SK-N-SH (cell line): Measurements from ENCODE around the gene CCDC126. TPM values are rescaled to one million over a fixed set of nuclear protein-coding genes. Genes with fewer than 3 reads are reported as not detected.

ENCODE experiments used
- CTCF ChIA-PET: fragments of 300-600, 350-600 bp; formaldehyde crosslinking; extraction: SDS; loops from one replicate; lab custom pipeline; 2021; lab: Yijun Ruan, JAX
- POLR2A ChIA-PET: fragments of 350-600 bp; sonication (Branson Sonifier 250); formaldehyde crosslinking; extraction: SDS; loops from one replicate; lab custom pipeline; 2020; ENCODE audit warnings: antibody characterized with exemption, inconsistent platforms; lab: Yijun Ruan, JAX
- DNase-seq: peaks from one replicate; pipeline ENCODE4 v3.0.0; 2012
- H2AFZ ChIP-seq: fragments of 200-600 bp; sonication (generic); 2 replicates; pipeline ENCODE4 v1.8.1; 2016; ENCODE audit warnings: antibody characterized with exemption, mild to moderate bottlenecking, low read depth
- H3F3A ChIP-seq: fragments of 200-600 bp; sonication (generic); replicated peaks from 2 replicates; pipeline ENCODE3; 2016; ENCODE audit warnings: antibody characterized with exemption, mild to moderate bottlenecking; ENCODE audit not compliant: insufficient read depth
- H3K27ac ChIP-seq, 2 experiments: fragments of 200-500 bp in 1 of 2; fragments of 200-600 bp in 1 of 2; sonication (Bioruptor generic) in 1 of 2; sonication (generic), shearing (Covaris generic) in 1 of 2; 2 replicates each; pipeline versions ENCODE4 v1.5.1 to v1.6.1; 2014 to 2016; ENCODE audit warnings: low read depth in 2 of 2, inconsistent platforms in 1 of 2, low read length in 1 of 2, mild to moderate bottlenecking in 1 of 2, mixed read lengths in 1 of 2
- H3K27me3 ChIP-seq: fragments of 200-600 bp; sonication (generic), shearing (Covaris generic); 2 replicates; pipeline ENCODE4 v1.6.1; 2016; ENCODE audit warnings: mixed run types; ENCODE audit not compliant: insufficient read depth
- H3K36me3 ChIP-seq, 2 experiments: fragments of 200-500 bp in 1 of 2; fragments of 200-600 bp in 1 of 2; sonication (Bioruptor generic) in 1 of 2; sonication (generic) in 1 of 2; replicated peaks in 1 of 2; 2 replicates each; pipeline versions ENCODE3 to v1.5.1; 2014 to 2016; ENCODE audit warnings: low read length in 1 of 2, mild to moderate bottlenecking in 1 of 2; ENCODE audit not compliant: insufficient read depth in 2 of 2, control insufficient read depth in 1 of 2
- H3K4me1 ChIP-seq, 2 experiments: fragments of 200-500 bp in 1 of 2; fragments of 200-600 bp in 1 of 2; sonication (Bioruptor generic) in 1 of 2; sonication (generic), shearing (Covaris generic) in 1 of 2; 2 replicates each; pipeline versions ENCODE4 v1.5.1 to v1.6.1; 2014 to 2016; ENCODE audit warnings: low read depth in 1 of 2, low read length in 1 of 2, mixed run types in 1 of 2; ENCODE audit not compliant: insufficient read depth in 2 of 2, control insufficient read depth in 1 of 2
- H3K4me2 ChIP-seq: fragments of 200-600 bp; sonication (generic), shearing (Covaris generic); 2 replicates; pipeline ENCODE4 v1.6.1; 2017; ENCODE audit warnings: mixed run types
- H3K4me3 ChIP-seq, 2 experiments: fragments of 200-500 bp in 1 of 2; fragments of 200-600 bp in 1 of 2; sonication (Bioruptor generic) in 1 of 2; sonication (generic), shearing (Covaris generic) in 1 of 2; 2 replicates each; pipeline versions ENCODE4 v1.5.1 to v1.8.1; 2014 to 2016; ENCODE audit warnings: low read depth in 2 of 2, inconsistent platforms in 1 of 2, low read length in 1 of 2, mild to moderate bottlenecking in 1 of 2, mixed read lengths in 1 of 2, moderate library complexity in 1 of 2
- H3K79me2 ChIP-seq: fragments of 200-600 bp; sonication (generic); 2 replicates; pipeline ENCODE4 v1.8.1; 2017; ENCODE audit warnings: mild to moderate bottlenecking; ENCODE audit not compliant: insufficient read depth
- H3K9ac ChIP-seq: fragments of 200-600 bp; sonication (generic); 2 replicates; pipeline ENCODE4 v1.6.1; 2017; ENCODE audit warnings: mixed run types
- H3K9me2 ChIP-seq: fragments of 200-600 bp; sonication (generic); 2 replicates; pipeline ENCODE4 v1.6.1; 2017; ENCODE audit warnings: mixed run types
- H3K9me3 ChIP-seq: fragments of 200-600 bp; sonication (generic); 2 replicates; pipeline ENCODE4 v1.6.1; 2017; ENCODE audit warnings: mixed run types, mild to moderate bottlenecking, moderate library complexity
- H4K20me1 ChIP-seq: fragments of 200-600 bp; sonication (generic); 2 replicates; pipeline ENCODE4 v1.6.1; 2017; ENCODE audit warnings: mild to moderate bottlenecking, mixed run types; ENCODE audit not compliant: insufficient read depth
- ELF1 ChIP-seq: IDR thresholded peaks from 2 replicates; pipeline ENCODE4 v1.4.0; 2012
- EP300 ChIP-seq, 2 experiments: IDR thresholded peaks; 2 replicates each; pipeline versions ENCODE4 v1.4.0 to v1.6.1; 2012; ENCODE audit warnings: borderline replicate concordance in 1 of 2, low read depth in 1 of 2, low read length in 1 of 2
- FOSL2 ChIP-seq: IDR thresholded peaks from 2 replicates; pipeline ENCODE4 v1.4.0; 2012; ENCODE audit warnings: low read depth, mild to moderate bottlenecking, moderate library complexity, borderline replicate concordance
- FOXJ3 ChIP-seq: sonication (generic); formaldehyde crosslinking; IDR thresholded peaks from 2 replicates; pipeline ENCODE4 v1.5.1; 2020; ENCODE audit warnings: mild to moderate bottlenecking, missing genetic modification reagents
- GATA2 ChIP-seq: sonication (generic); formaldehyde crosslinking; IDR thresholded peaks from 2 replicates; pipeline ENCODE4 v1.5.0; 2020; ENCODE audit warnings: mild to moderate bottlenecking, missing genetic modification reagents
- JUND ChIP-seq: IDR thresholded peaks from 2 replicates; pipeline ENCODE4 v1.4.0; 2012
- SIN3A ChIP-seq: IDR thresholded peaks from 2 replicates; pipeline ENCODE4 v1.6.1; 2012; ENCODE audit warnings: low read depth, mild to moderate bottlenecking, low read length, moderate library complexity, borderline replicate concordance
- SMC3 ChIP-seq: IDR thresholded peaks from 2 replicates; pipeline ENCODE4 v1.6.1; 2012; ENCODE audit warnings: low read depth, low read length, improper control_type of control experiment
- TAF1 ChIP-seq: IDR thresholded peaks from 2 replicates; pipeline ENCODE4 v1.6.1; 2012; ENCODE audit warnings: low read depth, mild to moderate bottlenecking, low read length, moderate library complexity, borderline replicate concordance
- TCF12 ChIP-seq: IDR thresholded peaks from 2 replicates; pipeline ENCODE4 v1.4.0; 2012
- YY1 ChIP-seq: IDR thresholded peaks from 2 replicates; pipeline ENCODE4 v1.4.0; 2012; ENCODE audit warnings: low read depth, mild to moderate bottlenecking
- WGBS: methylation state at CpG from one replicate; pipeline ENCODE4 v1.1.6; 2017; ENCODE audit warnings: low lambda C conversion rate; 5-methylcytosine and 5-hydroxymethylcytosine counted together
- polyA plus RNA-seq, 3 experiments: library from polyadenylated mRNA; depleted of rRNA; stranded (reverse); fragments of >200 nt; gene quantifications; 2 replicates each; pipeline ENCODE4 v1.2.3, GENCODE V29; 2012
- TF ChIP-seq, protein P1 (sequence below): IDR thresholded peaks from 2 replicates; pipeline ENCODE4 v1.4.0; 2012; ENCODE audit warnings: low read depth, borderline replicate concordance
- TF ChIP-seq, protein P2 (sequence below): fragments of 150-350 bp; IDR thresholded peaks from 2 replicates; pipeline ENCODE4 v1.6.1; 2017; ENCODE audit warnings: antibody characterized with exemption, low read length, low read depth, borderline replicate concordance
- TF ChIP-seq, protein P3 (sequence below): IDR thresholded peaks from 2 replicates; pipeline ENCODE4 v1.4.0; 2012; ENCODE audit warnings: low read depth, borderline replicate concordance

The CCDC126 gene
- polyA plus RNA-seq, 1 of the 3 experiments (the other 2 are of a cell fraction): 5.5 TPM

DNA sequence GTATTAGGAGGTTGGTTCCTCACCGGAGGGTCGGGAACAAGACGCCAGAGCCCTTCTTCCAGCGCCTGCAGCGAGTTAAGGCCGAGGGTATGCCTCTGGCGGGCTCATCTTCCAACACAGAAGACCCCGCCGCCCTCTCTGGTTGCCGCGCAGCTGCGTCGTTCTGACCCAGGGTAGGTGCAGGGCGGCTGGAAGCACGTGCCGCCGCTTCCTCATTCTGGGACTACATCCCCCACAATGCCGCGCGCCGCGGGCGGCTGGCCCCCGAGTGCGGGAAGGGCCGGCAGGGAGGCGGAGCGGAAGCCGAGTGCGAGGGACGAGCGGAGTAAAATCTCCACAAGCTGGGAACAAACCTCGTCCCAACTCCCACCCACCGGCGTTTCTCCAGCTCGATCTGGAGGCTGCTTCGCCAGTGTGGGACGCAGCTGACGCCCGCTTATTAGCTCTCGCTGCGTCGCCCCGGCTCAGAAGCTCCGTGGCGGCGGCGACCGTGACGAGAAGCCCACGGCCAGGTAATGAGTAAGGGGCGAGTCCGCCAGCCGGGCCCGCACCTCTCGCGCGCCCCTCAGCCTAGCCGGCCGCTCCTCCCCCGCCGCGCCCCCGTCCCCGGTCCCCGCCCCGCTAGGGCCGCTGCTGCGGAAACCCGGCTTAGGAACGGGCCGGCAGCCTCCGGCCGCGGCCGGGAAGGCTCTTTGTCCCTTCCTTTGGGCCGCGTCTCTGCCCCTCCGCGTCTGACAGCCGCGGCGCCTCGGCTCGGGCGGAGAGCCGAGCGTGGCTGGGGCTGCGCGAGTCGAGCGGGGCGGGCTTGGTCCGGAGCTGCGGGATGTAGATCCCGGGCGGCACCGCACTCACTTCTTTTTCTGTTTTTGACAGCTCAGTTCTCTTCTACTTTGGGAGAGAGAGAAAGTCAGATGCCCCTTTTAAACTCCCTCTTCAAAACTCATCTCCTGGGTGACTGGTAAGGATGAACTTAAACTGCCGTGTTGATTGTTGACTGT lies at the start of gene CCDC126 (continued):
- TF ChIP-seq, protein P1, sequence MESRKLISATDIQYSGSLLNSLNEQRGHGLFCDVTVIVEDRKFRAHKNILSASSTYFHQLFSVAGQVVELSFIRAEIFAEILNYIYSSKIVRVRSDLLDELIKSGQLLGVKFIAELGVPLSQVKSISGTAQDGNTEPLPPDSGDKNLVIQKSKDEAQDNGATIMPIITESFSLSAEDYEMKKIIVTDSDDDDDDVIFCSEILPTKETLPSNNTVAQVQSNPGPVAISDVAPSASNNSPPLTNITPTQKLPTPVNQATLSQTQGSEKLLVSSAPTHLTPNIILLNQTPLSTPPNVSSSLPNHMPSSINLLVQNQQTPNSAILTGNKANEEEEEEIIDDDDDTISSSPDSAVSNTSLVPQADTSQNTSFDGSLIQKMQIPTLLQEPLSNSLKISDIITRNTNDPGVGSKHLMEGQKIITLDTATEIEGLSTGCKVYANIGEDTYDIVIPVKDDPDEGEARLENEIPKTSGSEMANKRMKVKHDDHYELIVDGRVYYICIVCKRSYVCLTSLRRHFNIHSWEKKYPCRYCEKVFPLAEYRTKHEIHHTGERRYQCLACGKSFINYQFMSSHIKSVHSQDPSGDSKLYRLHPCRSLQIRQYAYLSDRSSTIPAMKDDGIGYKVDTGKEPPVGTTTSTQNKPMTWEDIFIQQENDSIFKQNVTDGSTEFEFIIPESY: 0 out of 2 replicates have a peak, but pooled peaks have one; percentile 75
- TF ChIP-seq SIN3A: peak; percentile 63
- no peak for TF ChIP-seq SMC3
- TF ChIP-seq FOSL2: no peak
- TF ChIP-seq GATA2: no peak
- TF ChIP-seq, protein P2, sequence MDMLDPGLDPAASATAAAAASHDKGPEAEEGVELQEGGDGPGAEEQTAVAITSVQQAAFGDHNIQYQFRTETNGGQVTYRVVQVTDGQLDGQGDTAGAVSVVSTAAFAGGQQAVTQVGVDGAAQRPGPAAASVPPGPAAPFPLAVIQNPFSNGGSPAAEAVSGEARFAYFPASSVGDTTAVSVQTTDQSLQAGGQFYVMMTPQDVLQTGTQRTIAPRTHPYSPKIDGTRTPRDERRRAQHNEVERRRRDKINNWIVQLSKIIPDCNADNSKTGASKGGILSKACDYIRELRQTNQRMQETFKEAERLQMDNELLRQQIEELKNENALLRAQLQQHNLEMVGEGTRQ: no peak; the same call in none of the 2 replicates
- TF ChIP-seq, protein P3, sequence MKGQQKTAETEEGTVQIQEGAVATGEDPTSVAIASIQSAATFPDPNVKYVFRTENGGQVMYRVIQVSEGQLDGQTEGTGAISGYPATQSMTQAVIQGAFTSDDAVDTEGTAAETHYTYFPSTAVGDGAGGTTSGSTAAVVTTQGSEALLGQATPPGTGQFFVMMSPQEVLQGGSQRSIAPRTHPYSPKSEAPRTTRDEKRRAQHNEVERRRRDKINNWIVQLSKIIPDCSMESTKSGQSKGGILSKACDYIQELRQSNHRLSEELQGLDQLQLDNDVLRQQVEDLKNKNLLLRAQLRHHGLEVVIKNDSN: peak; percentile 87
- TF ChIP-seq, all 33 proteins: peak for 13

DNA sequence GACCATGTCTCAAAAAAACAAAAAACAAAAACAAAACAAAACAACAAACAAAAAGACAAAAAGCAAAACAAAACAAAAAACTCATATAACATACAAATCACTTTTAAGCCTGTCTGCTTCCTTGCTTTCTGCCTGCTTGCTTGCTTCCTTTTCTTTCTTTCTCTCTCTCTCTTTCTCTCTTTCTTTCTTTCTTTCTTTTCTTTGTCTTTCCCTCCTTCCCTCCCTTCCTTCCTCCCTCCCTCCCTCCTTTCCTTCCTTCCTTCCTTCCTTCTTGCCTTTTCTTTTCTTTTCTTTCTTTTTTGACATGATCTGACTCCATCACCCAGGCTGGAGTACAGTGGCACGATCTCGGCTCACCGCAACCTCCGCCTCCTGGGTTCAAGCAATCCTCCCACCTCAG lies 49.5 kb upstream of the CCDC126 start:
- Histone ChIP-seq H3F3A (peaks cover 8% of the 10 kb centered on the region), H3K27me3 (no peaks in the 10 kb centered on the region; the same call in 1 of the 2 replicates), H3K79me2 (no peaks in the 10 kb centered on the region), H3K27ac (no peak overlapping the region), H3K4me1 (no peaks in the 10 kb centered on the region), H3K4me3 (no peak overlapping the region), H3K4me2 (no peak overlapping the region), H3K9ac (no peak overlapping the region), H2AFZ (no peak overlapping the region), H4K20me1 (no peaks in the 10 kb centered on the region), H3K9me3 (no peaks in the 10 kb centered on the region), H3K36me3 (no peaks in the 10 kb centered on the region), H3K9me2 (no peaks in the 10 kb centered on the region)
- CTCF ChIA-PET: interaction anchor here (0.6 to 5.4 kb wide), 25 partner anchors 9 to 1551 kb away, joined by 3 to 90 read pairs (median 9); partner anchors contain the start of genes CCDC126, FAM221A and STK31
- POLR2A ChIA-PET: no interaction called here
- no peak for TF ChIP-seq FOXJ3 (CRISPR knock-in tag)
- TF ChIP-seq YY1: no peak
- no peak for TF ChIP-seq JUND
- no peak for TF ChIP-seq EP300 (IDR thresholded peaks at IDR 0.05; ENCODE audit: borderline replicate concordance in 1 of 2, low read depth in 1 of 2, low read length in 1 of 2)
- TF ChIP-seq TAF1: no peak
- TF ChIP-seq TCF12: no peak
- TF ChIP-seq ELF1: no peak
- 89% methylated on average over 4 of the region's 4 CpGs for WGBS
- no peak for DNase-seq
